ENCODE results near the gene PDP2.
"Not testable (repeated sequence)": the region's sequence is repeated elsewhere in the genome, so short reads cannot be mapped to it uniquely, and the experiment has no call there.

PDP2 gene

GRCh38 chr16:66921729-66922450, 41.6 kb downstream of the PDP2 start:
- DNase-seq: no peak

- DNase-seq: no peak
Observed at GRCh38 chr16:66923247-66923731, 43.0 kb downstream of the PDP2 start.

GRCh38 chr16:66923866-66924265, 43.6 kb downstream of the PDP2 start:
- no peak for DNase-seq

- peak in 1 of 2 experiments; percentile 38 for DNase-seq
Observed at GRCh38 chr16:66924527-66925321, 44.4 kb downstream of the PDP2 start.

GRCh38 chr16:66925322-66925840, 45.1 kb downstream of the PDP2 start, which contains the start of gene RRAD:
RRAD (minus strand) TSS chr16:66925535; CDS start chr16:66925179, 356 bp downstream.
- DNase-seq: no peak

GRCh38 chr16:66926171-66926947, 46.0 kb downstream of the PDP2 start:
- DNase-seq: no peak

GRCh38 chr16:66926961-66927436, 46.7 kb downstream of the PDP2 start:
- DNase-seq: no peak

- no peak for DNase-seq
Observed at GRCh38 chr16:66927918-66928649, 47.8 kb downstream of the PDP2 start.

- no peak for DNase-seq
Observed at GRCh38 chr16:66928702-66929388, 48.5 kb downstream of the PDP2 start.

- no peak for DNase-seq
Observed at GRCh38 chr16:66930189-66930588, 49.9 kb downstream of the PDP2 start.

GRCh38 chr16:66931665-66932064, 51.4 kb downstream of the PDP2 start:
- no peak for DNase-seq

GRCh38 chr16:66932076-66932475, 51.8 kb downstream of the PDP2 start:
- DNase-seq: no peak

- DNase-seq: no peak
Observed at GRCh38 chr16:66933776-66934137, 53.4 kb downstream of the PDP2 start.

- peak; percentile 56 to 75 for DNase-seq
Observed at GRCh38 chr16:66934138-66934838, 54.0 kb downstream of the PDP2 start, which contains the start of gene CIAO2B. CIAO2B (minus strand) TSS chr16:66934402; CDS start chr16:66934364, 38 bp downstream.

GRCh38 chr16:66934839-66935313, 54.6 kb downstream of the PDP2 start:
- not testable (repeated sequence) for DNase-seq

- no peak for DNase-seq
Observed at GRCh38 chr16:66935314-66936011, 55.1 kb downstream of the PDP2 start, which contains the start of gene CES2. CES2 (plus strand) TSS chr16:66935516; CDS start chr16:66935636, 120 bp downstream.

- no peak for DNase-seq
Observed at GRCh38 chr16:66936462-66936861, 56.1 kb downstream of the PDP2 start.

- no peak for DNase-seq
Observed at GRCh38 chr16:66936889-66937554, 56.7 kb downstream of the PDP2 start.

GRCh38 chr16:66937725-66938337, 57.5 kb downstream of the PDP2 start:
- DNase-seq: no peak
